K562 (cell line): ENCODE measurements around the gene CYBB. TPM values are rescaled to one million over a fixed set of nuclear protein-coding genes. Genes with fewer than 3 reads are reported as not detected.
A peak's percentile ranks its signal among the peaks of the same experiment; 100 is the strongest.

Source experiments
- ARID1B ChIP-seq: fragments of 450-650 bp; IDR thresholded peaks from 2 replicates; pipeline ENCODE4 v1.6.1; 2016; ENCODE audit warnings: antibody characterized with exemption, mild to moderate bottlenecking, inconsistent platforms
- COPS2 ChIP-seq: fragments of 450-650 bp; conservative IDR thresholded peaks from 2 replicates; pipeline ENCODE4 v1.6.1; 2016; ENCODE audit warnings: mild to moderate bottlenecking, moderate library complexity
- CTBP1 ChIP-seq: fragments of 450-650 bp; IDR thresholded peaks from 2 replicates; pipeline ENCODE4 v1.6.1; 2016; ENCODE audit warnings: borderline replicate concordance
- EHMT2 ChIP-seq: fragments of 450-650 bp; IDR thresholded peaks from 2 replicates; pipeline ENCODE4 v1.6.1; 2018; ENCODE audit warnings: antibody characterized with exemption
- ETV6 ChIP-seq, 3 experiments: fragments of 150-350 bp in 1 of 3; sonication (generic) in 1 of 3; formaldehyde crosslinking in 1 of 3; IDR thresholded peaks; 2 replicates each; pipeline versions ENCODE4 v1.6.1 to v1.8.0; 2014 to 2022; ENCODE audit warnings: borderline replicate concordance in 2 of 3, low read depth in 2 of 3, antibody characterized with exemption in 1 of 3, low read length in 1 of 3, mild to moderate bottlenecking in 1 of 3, missing genetic modification reagents in 1 of 3
- GABPB1 ChIP-seq: sonication (generic); formaldehyde crosslinking; IDR thresholded peaks from 2 replicates; pipeline ENCODE4 v1.8.0; 2022; ENCODE audit warnings: mild to moderate bottlenecking, missing genetic modification reagents
- MAZ ChIP-seq, 2 experiments: fragments of 450-650 bp in 1 of 2; sonication (generic) in 1 of 2; formaldehyde crosslinking; IDR thresholded peaks in 1 of 2; conservative IDR thresholded peaks in 1 of 2; 2 replicates each; pipeline versions ENCODE4 v1.4.0 to v1.5.0; 2020; ENCODE audit warnings: mild to moderate bottlenecking in 1 of 2, missing genetic modification reagents in 1 of 2
- MEIS2 ChIP-seq: fragments of 450-650 bp; IDR thresholded peaks from 2 replicates; pipeline ENCODE4 v1.6.1; 2014; ENCODE audit warnings: mild to moderate bottlenecking; ENCODE audit not compliant: partially characterized antibody
- PHB ChIP-seq: fragments of 250-450 bp; sonication (Bioruptor Pico); IDR thresholded peaks from 2 replicates; pipeline ENCODE4 v1.5.0; 2021
- SMARCA4 ChIP-seq: fragments of 450-650 bp; IDR thresholded peaks from 2 replicates; pipeline ENCODE4 v1.6.1; 2016
- SMARCE1 ChIP-seq: fragments of 450-650 bp; IDR thresholded peaks from 2 replicates; pipeline ENCODE4 v1.7.1; 2016; ENCODE audit warnings: mild to moderate bottlenecking
- SOX6 ChIP-seq: fragments of 450-650 bp; IDR thresholded peaks from 2 replicates; pipeline ENCODE4 v1.6.1; 2014; ENCODE audit warnings: mild to moderate bottlenecking
- SPI1 ChIP-seq: IDR thresholded peaks from 2 replicates; pipeline ENCODE4 v1.6.1; 2011; ENCODE audit warnings: low read depth, low read length, control low read depth, borderline replicate concordance
- ZBTB8A ChIP-seq: fragments of 450-650 bp; IDR thresholded peaks from 2 replicates; pipeline ENCODE4 v1.6.1; 2018; ENCODE audit warnings: mild to moderate bottlenecking, moderate library complexity; ENCODE audit not compliant: partially characterized antibody
- polyA plus RNA-seq, 8 experiments: library from polyadenylated mRNA; depleted of rRNA in 4 of 8; stranded (reverse) in 5 of 8; unstranded in 3 of 8; fragments of >200 nt; fragmentation: Nextera tagmentation in 2 of 8; fragmentation: Illumina TruSeq in 1 of 8; extraction: Ambion mirVana in 2 of 8; extraction: Trizol in 1 of 8; gene quantifications; 2 replicates each; pipeline versions ENCODE4 v1.2.1 to v1.2.3, GENCODE V29; 2011 to 2014; ENCODE audit warnings: inconsistent platforms in 1 of 8, missing spikeins in 1 of 8
- total RNA-seq, 7 experiments: library from RNA; depleted of rRNA in 6 of 7; stranded (reverse); fragments of >200 nt in 6 of 7; fragmentation: Illumina TruSeq in 2 of 7; extraction: Trizol in 2 of 7; gene quantifications; 2 replicates each; pipeline versions ENCODE4 v1.2.1 to v1.2.3, GENCODE V29; 2011 to 2021; ENCODE audit warnings: low replicate concordance in 1 of 7
- TF ChIP-seq, protein P1 (sequence below), 2 experiments: IDR thresholded peaks in 1 of 2; conservative IDR thresholded peaks in 1 of 2; 2 replicates each; pipeline ENCODE4 v1.6.1; 2016; ENCODE audit warnings: low read depth in 2 of 2, mild to moderate bottlenecking in 1 of 2, missing compliant biosample characterization in 1 of 2, missing genetic modification characterization in 1 of 2, moderate library complexity in 1 of 2
- TF ChIP-seq, protein P2 (sequence below), 2 experiments: fragments of 450-650 bp in 1 of 2; sonication (generic) in 1 of 2; formaldehyde crosslinking in 1 of 2; IDR thresholded peaks; 2 replicates each; pipeline versions ENCODE4 v1.7.1 to v1.9.0; 2016 to 2022; ENCODE audit warnings: inconsistent platforms in 1 of 2, mild to moderate bottlenecking in 1 of 2, missing genetic modification reagents in 1 of 2

CYBB gene
- total and polyA plus RNA-seq, 9 of the 15 experiments (the other 6 are each of a cell fraction or from before 2014, with no cell fraction given), result 0.25 to 1.3 (median 0.74) TPM

DNA sequence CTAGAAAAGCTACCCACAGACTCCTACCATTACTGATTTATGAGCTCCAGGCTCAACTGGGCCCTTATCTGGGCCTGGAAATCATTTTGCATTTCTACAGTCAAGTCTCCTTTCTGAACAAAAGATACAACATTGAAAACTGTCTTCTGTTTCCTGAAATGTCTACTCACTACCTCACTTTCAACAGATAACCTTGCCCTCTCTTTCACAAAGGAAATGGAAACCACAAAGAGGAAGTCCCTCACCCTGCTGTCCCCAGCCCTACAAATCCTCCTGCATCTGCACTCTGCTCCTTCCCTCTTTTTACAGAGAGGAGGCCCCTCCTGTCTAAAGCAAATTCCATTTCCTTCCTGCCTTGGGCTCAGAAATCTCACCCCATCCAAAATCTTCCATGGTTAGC, 24.8 kb upstream of the CYBB start (continued):
- 0 out of 4 replicates have a peak, but pooled peaks of 1 of the 2 experiments have one; percentile 39 for TF ChIP-seq MAZ (CRISPR knock-in tag; conservative IDR thresholded peaks at IDR 0.05 in 1 of 2, IDR thresholded peaks at IDR 0.05 in 1 of 2)
- TF ChIP-seq SMARCA4, result 0 out of 2 replicates have a peak, but pooled peaks have one; percentile 13
- 0 out of 2 replicates have a peak, but pooled peaks have one; percentile 47 for TF ChIP-seq EHMT2
- TF ChIP-seq, protein P1, sequence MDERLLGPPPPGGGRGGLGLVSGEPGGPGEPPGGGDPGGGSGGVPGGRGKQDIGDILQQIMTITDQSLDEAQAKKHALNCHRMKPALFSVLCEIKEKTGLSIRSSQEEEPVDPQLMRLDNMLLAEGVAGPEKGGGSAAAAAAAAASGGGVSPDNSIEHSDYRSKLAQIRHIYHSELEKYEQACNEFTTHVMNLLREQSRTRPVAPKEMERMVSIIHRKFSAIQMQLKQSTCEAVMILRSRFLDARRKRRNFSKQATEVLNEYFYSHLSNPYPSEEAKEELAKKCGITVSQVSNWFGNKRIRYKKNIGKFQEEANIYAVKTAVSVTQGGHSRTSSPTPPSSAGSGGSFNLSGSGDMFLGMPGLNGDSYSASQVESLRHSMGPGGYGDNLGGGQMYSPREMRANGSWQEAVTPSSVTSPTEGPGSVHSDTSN (CRISPR knock-in tag; IDR thresholded peaks at IDR 0.05; ENCODE audit: low read depth), result no peak
- TF ChIP-seq, protein P1 (tag; conservative IDR thresholded peaks at IDR 0.05; ENCODE audit: low read depth), result peak; percentile 32; the same call in 1 of the 2 replicates
- TF ChIP-seq MEIS2, result peak; percentile 49
- TF ChIP-seq ZBTB8A, result no peak
- TF ChIP-seq CTBP1, result peak; percentile 34; the same call in 1 of the 2 replicates
- no peak for TF ChIP-seq GABPB1 (CRISPR knock-in tag)
- TF ChIP-seq ETV6 (IDR thresholded peaks at IDR 0.05; ENCODE audit: borderline replicate concordance in 1 of 2, low read depth in 2 of 2, low read length in 1 of 2), result peak; percentile 78 to 96; a peak in 3 of 4 replicates
- TF ChIP-seq ETV6 (CRISPR knock-in tag; IDR thresholded peaks at IDR 0.05; ENCODE audit: borderline replicate concordance), result no peak
- TF ChIP-seq, protein P2, sequence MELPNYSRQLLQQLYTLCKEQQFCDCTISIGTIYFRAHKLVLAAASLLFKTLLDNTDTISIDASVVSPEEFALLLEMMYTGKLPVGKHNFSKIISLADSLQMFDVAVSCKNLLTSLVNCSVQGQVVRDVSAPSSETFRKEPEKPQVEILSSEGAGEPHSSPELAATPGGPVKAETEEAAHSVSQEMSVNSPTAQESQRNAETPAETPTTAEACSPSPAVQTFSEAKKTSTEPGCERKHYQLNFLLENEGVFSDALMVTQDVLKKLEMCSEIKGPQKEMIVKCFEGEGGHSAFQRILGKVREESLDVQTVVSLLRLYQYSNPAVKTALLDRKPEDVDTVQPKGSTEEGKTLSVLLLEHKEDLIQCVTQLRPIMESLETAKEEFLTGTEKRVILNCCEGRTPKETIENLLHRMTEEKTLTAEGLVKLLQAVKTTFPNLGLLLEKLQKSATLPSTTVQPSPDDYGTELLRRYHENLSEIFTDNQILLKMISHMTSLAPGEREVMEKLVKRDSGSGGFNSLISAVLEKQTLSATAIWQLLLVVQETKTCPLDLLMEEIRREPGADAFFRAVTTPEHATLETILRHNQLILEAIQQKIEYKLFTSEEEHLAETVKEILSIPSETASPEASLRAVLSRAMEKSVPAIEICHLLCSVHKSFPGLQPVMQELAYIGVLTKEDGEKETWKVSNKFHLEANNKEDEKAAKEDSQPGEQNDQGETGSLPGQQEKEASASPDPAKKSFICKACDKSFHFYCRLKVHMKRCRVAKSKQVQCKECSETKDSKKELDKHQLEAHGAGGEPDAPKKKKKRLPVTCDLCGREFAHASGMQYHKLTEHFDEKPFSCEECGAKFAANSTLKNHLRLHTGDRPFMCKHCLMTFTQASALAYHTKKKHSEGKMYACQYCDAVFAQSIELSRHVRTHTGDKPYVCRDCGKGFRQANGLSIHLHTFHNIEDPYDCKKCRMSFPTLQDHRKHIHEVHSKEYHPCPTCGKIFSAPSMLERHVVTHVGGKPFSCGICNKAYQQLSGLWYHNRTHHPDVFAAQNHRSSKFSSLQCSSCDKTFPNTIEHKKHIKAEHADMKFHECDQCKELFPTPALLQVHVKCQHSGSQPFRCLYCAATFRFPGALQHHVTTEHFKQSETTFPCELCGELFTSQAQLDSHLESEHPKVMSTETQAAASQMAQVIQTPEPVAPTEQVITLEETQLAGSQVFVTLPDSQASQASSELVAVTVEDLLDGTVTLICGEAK (IDR thresholded peaks at IDR 0.05), result peak; percentile 84
- TF ChIP-seq, protein P2 (CRISPR knock-in tag; IDR thresholded peaks at IDR 0.05), result no peak
- no peak for TF ChIP-seq COPS2
- TF ChIP-seq SPI1, result peak; percentile 96
- TF ChIP-seq ARID1B, result peak; percentile 30; the same call in 1 of the 2 replicates
- peak; percentile 44; the same call in 1 of the 2 replicates for TF ChIP-seq SMARCE1
- peak; percentile 78; the same call in 1 of the 2 replicates for TF ChIP-seq SOX6
- no peak for TF ChIP-seq PHB
